LHCN-M2 (cell line): ENCODE results near the gene EPS15. TPM values are rescaled to one million over a fixed set of nuclear protein-coding genes. Genes with fewer than 3 reads are reported as not detected.
A peak's percentile ranks its signal among the peaks of the same experiment; 100 is the strongest.
"Not testable (repeated sequence)": the region's sequence is repeated elsewhere in the genome, so short reads cannot be mapped to it uniquely, and the experiment has no call there.

Source experiments
- DNase-seq: peaks from one replicate; pipeline ENCODE4 v3.0.0-alpha.2; 2012; ENCODE audit warnings: low read depth
- total RNA-seq: library from RNA; depleted of rRNA; stranded (reverse); fragments of >200 nt; gene quantifications from 2 replicates; pipeline ENCODE4 v1.2.3, GENCODE V29; 2014

Gene EPS15
- total RNA-seq, 1 experiment from 2014 or later: 27.5 TPM

DNA sequence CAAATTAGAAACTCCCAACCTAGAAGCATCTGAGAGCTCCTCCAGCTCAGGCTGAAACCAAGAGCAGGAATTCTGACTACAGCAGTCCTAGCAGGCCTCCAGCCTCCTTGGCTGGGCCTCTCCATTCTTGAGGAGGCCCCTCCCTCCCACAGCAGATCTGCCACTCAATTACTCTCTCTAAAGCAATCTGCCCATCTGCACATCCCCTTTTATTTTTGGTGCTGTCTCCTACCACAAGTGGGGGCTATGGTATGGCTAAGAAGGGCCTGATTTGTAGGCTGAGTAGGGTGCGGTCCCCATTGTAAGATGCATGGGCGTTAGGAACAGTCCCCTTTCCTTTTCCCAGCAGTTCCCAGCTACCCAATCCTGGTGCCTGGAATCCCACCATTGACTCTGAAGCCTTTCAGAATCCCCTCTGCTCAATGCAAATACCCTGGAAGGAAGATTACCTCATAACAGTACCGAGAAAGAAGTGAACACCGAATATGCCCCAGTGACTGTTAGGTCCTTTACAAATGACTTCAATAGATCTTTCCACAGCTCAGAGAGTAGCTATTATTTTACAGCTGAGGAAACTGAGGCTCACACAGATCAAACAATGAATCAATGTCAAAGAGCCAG, 177.1 kb downstream of the EPS15 start:
- peak; percentile 8 for DNase-seq

DNA sequence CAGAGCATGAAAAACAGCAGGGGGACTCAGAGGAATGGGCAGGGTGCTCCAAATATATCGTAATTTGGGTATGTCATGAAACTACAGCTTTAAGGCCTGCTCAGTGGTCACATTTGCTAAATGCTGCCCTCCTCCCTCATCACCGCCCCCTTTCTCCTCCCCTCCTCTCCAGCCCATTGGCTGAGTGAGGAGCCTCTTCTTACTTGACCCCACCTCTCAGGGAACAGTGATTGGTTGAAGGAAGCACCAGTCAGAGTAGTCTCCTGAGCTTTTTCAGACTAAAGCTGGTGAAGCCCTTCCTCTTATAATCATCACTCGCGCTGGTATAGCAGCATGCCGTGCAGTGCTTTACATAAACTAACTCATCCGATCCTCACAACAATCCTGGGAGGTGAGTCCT, 178.7 kb downstream of the EPS15 start:
- no peak for DNase-seq

DNA sequence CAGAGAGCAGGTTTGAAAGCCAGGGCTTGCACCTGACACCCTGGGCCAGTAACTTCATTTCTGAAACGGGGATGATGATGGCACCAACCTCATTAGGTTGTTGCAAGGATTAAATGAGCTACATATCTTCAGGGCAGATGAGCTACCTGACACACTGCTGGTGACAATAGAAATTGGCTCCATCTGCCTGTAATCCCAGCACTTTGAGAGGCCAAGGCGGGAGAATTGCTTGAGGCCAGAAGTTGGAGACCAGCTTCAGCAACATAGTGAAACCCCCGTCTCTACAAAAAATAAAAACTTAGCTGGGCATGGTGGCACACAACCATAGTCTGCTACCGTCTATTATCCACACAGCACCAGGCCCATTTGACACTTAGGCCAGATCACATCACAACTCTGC, 182.4 kb downstream of the EPS15 start:
- DNase-seq: no peak

DNA sequence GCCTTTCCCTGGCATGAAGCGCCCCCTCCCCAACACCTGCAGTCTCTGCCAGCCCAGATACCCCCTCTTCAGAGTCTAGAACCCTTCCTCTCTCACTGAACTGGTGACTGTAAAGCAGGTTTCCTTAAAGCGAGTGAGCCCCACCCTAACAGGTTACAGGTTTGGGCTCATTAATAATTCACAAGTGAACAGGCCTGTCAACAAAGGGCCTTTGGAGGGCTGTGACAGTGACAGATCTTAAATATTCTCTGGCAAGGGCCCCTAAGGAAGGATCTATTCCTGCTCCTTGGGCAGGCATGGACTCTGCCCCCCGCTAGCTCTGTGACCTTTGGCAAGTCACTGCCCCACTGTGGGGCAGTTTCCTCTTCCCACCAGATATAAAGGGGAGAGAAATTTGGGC, 183.1 kb downstream of the EPS15 start:
- no peak for DNase-seq

DNA sequence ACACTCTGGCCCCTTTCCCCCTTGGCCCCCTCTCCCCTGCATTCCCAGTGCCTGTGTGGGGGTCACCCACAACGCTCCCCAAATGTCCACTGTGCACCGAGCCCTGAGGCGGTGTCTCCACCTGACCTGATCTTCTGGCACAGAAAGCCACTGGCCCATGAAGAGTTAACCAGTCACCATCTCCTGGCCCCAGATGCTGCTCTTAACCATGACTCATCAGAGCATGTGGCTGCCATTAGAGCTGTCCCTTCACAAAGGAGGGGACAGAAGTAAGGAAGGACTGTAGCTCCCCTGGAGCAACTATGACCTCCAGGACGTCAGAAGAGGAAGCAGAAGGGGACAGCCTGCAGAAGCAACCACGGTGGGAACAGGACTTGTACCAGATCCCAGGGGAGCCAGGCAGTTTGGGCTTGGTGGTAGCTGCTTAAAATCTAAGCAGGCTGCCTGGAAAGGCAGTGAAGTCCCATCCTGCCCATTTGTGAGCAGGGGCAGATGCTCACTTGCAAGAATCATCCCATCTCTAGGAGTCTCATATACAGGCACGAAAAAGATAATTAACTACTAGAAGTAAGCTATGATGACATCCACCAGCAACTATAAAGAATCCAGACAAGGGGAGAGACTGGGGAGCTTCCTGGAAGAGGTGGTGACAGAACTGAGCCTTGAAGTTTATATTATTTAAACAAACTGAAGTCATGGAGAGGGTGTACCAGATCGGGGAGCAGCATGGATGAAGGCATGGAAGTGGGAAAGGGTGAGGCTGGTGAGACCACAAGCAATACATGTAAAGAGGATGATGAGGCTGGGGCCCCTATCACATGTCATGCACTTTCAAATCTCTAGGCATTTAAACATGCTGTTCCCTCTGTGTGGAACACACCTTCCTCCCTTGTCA, 187.6 kb downstream of the EPS15 start:
- peak; percentile 54 for DNase-seq

DNA sequence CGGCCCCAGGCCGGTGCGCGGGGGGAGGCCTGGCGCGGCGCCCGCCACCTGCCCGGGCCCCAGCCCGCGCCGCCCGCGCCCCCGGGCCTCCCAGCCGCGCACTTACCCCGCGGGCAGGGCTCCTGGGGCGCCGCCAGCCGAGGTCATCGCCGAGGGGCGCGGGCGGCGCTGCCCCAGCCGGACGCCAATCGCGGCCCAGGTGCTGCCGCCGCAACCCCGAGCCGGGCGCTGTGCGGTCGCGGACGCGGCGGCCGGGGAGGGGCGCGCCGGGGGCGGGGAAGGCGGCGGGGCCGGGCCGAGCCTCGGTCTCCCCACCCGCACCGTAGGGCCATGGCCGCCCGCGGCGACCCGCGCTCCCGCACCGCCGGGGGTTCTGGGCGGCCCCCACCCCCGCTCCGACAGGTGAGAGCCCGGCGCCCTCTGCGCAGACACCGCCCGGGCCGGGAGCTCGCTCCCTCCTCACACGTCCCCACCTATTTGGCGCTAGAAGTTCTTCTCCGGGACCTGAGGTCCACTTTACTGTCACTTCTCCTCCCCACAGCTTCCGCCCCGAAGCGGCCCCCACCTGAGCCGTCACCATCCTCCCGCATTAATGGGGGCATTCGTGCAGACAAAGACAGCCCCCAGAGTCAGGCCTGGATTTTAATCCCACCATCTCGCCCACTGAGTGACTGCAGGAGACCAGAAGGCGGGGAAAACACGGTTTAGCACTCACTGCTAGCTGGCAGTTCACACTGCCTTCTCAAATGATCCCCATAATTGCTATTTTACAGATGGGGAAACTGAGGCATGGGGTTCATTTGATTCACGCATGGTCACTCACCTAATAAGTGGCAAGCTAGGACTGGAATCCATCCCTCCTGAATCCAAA, 188.5 kb downstream of the EPS15 start, which contains the start of gene TTC39A:
TTC39A (minus strand) TSS at position 232 of the 871 bp plus-strand sequence; CDS start at position 147, 85 bp downstream.
- no peak for DNase-seq

DNA sequence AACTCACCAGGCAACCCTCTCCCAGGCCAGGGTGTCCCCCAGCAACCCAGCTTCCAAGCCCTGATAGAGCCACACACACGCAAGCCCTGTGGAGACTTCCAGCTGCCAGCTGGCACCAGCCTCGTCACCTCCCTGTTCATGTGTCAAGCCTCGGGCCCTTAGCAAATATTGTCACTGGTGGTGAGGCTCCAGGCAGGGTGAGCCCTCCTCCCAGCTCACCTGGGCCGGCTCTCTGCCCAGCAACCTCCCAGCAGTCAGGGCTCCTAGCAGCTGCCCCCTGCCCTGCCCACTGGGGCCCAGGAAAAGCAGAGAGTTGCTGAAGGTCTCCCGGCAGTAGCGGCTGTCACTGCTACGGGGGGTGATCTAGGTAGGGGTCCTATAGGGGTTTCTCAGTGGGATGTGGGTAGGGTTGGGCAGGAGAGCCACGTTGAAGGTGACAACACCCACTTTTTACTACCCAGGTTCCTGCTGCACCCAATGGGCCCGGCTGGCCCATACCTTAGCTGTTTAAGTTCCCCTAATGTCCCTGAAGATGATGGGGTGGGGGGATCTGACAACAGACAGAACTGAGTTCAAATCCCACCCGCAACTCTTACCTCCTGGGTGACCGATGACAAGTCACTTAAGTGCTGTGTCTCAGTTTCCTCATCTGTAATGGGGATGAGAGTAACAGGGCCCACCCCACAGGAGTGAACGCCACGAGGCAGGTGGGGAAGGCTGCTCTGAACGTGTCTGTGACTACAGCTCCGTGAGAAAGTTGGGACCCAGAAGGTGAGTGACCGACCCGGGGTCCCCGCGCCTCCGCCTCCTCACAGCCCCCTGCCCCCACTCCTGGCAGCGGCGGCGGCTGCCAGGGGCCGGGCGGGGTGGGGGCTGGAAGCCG, 189.4 kb downstream of the EPS15 start:
- no peak for DNase-seq

DNA sequence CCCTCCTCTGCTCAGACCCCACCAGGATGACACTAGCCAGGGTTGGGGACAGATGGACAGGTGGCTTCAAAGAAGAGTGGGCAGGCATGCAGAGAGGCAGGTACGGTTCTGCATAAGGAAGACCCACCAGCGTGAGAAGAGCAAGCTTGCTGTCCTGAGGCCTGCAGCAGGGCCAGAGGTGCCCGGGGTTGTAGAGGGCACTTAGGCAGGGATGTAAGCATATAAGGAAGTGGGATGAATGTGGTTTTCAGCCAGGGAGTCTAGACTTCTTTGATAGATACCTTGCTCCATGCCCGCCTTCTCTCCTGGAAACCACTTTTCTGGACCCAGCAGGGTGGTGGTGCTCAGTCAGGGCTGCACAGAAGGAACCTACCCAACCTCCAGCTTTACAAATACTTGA, 190.1 kb downstream of the EPS15 start:
- DNase-seq: no peak

DNA sequence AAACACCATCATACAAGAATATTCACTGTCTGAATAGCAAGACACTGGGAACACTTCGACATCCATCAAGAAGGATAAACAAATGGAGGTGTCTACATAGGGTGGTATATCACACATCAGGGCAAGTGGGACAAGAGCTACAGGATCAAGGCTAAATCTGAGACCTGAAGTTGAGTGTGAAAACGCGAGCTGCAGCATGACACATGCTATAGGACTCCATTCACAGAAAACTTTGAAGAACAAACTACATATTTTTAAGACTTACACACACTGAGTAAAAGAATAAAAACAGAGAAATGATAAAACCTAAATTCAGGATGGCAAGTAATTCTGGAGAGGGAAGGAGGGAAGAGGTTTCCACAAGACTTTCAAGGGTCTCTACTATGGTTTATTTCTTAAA, 190.8 kb downstream of the EPS15 start:
- no peak for DNase-seq

DNA sequence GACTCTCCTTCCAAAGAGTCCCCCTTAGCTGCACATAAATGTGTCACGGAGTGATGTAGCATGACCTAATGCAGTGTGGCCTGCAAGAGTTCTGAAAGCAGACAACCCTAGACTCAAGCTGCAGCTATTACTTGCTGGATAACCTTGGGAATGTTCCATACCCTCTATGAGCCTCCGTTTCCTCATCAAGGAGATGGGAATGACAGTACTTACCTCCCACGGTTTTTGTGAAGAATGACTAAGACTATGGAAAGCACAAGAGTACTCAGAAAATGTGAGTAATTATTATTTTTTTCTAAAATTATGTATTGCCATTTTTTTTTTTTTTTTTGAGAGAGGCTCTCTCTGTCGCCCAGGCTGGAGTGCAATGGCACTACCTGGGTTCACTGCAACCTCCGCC, 191.7 kb downstream of the EPS15 start:
- DNase-seq: no peak

DNA sequence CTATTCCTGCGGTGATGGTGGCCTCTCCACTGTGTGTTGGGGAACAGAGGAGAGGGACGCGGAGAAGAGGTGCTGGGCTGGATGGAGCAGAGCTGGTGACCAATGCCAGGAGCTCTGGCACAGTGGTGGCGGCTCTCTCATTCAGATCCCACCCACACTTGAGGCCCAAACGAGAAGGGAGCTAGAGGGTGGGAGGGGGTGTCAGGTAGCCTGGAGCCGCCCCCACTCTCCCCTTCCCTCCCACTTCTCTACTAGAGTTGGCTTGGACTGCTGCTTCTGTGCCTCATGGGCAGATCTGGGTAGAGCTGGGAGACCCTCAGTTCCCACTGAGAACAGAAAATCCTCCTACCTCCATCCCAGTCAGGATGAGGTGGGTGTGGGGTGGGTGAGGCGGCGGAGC, 192.2 kb downstream of the EPS15 start:
- no peak for DNase-seq

DNA sequence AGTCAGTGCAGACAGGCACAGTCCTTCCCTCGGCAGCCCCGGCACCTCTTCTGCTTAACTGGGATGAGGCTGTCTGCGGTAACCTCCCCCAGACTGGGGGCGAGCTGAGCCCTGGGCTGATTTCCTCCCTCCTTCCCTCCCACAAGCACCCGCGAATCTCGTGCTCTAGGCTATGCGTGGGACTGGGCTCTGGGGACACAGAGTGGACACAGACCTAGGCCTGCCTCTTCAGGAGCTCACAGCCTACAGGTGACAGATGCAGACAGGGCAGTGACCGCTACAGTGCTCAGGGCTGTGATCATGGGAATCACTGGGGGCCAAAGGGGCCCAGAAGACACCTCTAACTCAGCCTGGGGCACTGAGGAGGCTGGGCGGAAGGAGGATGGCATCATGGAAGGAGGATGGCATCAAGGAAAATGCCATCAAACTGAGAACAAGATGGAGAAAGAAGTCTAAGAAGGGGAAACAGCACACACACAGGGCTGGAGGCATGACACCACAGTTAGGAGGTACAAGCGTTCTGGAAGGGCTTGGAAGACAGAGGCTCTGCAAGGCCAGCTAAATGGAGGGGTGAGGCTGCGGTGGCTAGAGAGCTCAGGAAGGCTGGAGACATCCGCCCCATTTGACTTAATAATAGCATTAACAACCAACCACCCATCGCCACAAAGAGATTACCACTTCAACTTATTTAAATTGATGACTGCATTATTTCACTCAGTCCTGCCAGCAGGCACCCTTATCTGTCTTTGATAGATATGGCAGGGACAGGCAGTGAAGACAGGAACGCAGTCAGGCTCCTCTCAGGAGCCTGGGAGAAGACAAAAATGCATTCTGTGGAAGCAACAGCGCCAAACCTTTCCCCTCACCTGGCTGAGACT, 192.9 kb downstream of the EPS15 start:
- no peak for DNase-seq

DNA sequence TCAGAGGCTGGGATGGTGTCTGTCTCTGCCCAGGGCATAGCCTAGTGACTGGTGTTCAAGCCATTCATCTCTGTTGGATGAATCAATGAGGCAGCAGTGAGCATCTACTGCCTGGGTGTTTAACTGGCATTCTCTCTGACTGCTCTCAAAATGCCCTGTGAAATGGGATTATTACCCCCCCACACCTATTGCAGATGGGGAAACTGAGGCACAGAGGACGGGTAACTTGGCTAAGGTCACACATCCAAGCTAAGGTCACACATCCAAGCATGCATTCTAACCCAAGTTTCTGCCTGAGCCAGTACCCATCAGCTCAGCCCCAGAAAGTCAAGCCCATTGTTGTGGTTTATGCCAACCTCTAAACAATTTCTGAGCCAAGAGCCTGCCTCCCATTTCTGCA, 193.7 kb downstream of the EPS15 start:
- no peak for DNase-seq

DNA sequence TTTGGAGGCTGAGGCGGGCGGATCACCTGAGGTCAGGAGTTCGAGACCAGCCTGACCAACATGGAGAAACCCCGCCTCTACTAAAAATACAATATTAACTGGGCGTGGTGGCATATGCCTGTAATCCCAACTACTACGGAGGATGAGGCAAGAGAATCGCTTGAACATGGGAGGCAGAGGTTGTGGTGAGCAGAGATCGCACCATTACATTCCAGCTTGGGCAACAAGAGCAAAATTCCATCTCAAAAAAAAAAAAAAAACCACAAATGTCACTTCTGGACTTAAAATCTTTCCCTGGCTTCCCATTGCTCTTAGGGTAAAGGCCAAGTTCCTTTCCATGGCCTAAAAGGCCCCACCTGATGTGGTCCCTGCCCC, 194.1 kb downstream of the EPS15 start:
- DNase-seq: not testable (repeated sequence)

DNA sequence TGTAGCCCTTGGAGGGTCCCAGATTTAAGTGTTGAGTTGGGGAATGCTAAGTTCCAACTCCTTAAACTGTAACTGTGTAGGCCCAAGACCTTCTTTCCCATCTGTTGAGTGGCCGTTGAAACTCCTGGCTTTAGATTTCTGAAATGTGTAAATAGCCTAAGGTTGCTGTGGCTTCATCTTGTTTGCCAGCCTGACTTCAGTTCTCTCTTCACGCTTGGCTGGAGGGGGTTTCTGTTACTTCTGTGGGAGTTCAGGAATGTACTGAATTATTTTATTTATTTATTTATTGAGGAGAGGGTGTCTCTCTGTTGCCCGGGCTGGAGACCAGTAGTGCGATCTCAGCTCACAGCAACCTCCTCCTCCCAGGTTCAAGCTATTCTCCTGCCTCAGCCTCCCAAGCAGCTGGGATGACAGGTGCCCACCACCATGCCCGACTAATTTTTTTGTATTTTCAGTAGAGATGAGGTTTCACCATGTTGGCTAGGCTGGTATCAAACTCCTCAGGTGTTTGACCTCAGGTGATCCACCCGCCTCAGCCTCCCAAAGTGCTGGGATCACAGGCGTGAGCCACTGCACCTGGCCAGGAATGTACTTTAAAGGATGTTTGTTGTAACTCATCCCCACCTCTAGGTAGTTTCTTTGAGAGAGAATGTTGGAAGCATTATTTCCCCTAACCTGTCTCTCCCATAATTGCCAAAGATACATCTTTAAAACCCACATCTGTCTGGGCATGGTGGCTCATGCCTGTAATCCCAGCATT, 194.6 kb downstream of the EPS15 start:
- no peak for DNase-seq

DNA sequence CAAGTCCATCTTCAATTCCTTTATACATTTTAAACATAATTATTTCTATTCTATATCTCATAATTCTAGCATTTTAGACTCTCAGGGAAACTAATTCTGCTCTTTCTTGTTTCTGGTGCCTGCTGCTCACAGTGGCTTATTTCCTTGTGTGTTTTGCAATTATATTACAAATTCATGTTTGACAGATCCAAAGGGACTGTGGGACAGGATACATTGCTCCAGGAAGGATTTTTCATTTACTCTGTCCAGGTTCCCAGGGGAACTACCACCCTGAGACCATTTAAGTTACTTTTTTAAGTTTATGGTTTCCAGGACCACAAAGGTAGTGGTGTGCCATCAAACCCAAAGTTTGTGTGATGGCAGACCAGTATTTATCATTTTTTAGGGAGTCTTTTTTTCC, 195.3 kb downstream of the EPS15 start:
- no peak for DNase-seq

DNA sequence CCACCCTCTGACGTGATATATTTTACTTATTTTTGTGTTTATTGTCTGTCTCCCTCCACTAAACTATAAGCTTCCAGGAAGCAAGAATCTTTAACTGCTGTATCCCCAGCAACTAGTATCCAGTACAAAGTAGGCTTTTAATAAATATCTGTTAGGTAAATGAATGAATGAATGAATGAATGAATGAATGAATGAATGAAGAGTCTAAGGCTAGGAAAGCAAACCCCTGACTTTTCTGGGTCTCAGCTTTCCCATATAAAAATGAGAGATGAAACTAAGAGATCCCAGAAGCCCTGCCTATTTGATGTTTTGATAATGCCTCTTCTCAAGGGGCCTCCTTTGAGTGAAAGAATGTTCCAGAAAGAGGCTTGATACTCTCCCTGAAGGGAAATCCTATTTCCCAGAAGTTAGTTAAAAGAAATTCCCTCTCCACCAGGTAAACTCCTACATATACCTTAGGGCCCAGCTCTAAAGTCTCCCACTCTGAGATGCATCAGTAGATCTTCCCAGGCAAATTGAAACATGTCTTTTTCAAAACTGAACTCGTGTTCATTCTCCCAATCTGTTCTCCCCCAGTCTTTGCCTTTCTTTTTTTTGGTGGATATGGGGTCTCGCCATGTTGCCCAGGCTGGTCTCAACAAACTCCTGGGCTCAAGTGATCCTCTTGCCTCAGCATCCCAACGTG, 196.5 kb downstream of the EPS15 start:
- no peak for DNase-seq

DNA sequence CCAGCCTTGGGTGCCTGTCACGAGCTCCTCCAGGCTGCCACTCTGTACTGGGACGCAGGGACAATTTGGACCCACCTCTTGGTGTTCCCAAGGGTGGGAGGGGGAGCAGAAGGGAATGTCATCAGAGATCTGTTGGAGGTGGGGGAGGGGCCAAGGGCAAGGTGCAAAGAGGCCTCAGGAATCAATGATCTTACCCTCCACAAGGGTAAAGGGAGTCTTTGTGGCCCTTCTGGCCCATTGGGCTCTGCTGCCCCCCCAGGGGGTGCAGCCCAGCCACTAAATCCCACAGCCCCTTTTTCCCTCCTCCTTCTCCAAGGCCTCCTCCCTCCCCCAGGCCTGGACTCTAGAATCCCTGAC, 197.2 kb downstream of the EPS15 start:
- DNase-seq: no peak
